ENCODE data around the gene LRRC43.

LRRC43 gene

DNA sequence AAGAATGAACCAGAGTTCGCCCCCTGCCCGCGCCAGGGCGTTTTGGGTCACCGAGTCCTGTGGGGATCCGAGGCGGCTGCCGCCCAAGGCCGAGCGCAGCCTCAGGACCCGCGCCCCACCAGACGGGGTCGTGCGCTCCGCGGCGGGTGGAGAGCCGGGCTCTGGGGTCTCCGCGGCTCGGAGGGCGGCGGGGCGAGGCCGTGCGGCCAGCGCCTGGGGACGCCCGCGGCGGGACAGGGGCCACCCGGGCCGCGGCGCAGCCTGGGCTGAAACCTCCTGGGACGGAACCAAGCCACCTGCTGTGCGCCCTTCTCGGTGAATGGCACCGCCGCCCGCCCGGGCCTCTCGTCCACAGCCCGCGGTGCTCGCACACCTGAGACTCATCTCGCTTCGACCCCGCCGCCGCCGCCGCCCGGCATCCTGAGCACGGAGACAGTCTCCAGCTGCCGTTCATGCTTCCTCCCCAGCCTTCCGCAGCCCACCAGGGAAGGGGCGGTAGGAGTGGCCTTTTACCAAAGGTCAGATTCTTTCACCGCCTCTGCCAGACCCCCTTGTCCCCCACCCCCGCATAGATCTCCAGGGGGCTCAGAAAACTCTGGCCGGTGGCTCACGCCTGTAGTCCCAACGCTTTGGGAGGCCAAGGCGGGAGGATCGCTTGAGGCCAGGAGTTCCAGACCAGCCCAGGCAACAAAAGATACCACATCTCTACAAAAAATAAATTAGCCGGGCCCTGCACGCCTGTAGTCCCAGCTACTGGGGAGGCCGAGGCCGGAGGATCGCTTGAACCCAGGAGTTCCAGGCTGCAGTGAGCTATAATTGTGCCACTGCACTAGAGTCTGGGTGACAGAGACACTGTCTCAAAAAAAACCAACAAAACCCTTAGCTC is 21.5 kb downstream of the LRRC43 start:
- TF ChIP-seq ZBTB7A (IDR thresholded peaks at IDR 0.05; ENCODE audit: low read depth) = peak; percentile 11
- no peak for TF ChIP-seq TCF12 (IDR thresholded peaks at IDR 0.05; ENCODE audit: low read depth)

- TF ChIP-seq RAD21 (IDR thresholded peaks at IDR 0.05; ENCODE audit: low read depth) (no peak), CEBPB (IDR thresholded peaks at IDR 0.05) (no peak), YY1 (IDR thresholded peaks at IDR 0.05; ENCODE audit: low read depth) (no peak), NFIC (IDR thresholded peaks at IDR 0.05) (no peak), CREB1 (IDR thresholded peaks at IDR 0.05; ENCODE audit: low read depth) (no peak), EP300 (IDR thresholded peaks at IDR 0.05; ENCODE audit: borderline replicate concordance) (no peak), USF1 (IDR thresholded peaks at IDR 0.05) (no peak), TCF12 (IDR thresholded peaks at IDR 0.05; ENCODE audit: low read depth) (no peak), TEAD4 (IDR thresholded peaks at IDR 0.05) (no peak), ZBTB7A (IDR thresholded peaks at IDR 0.05; ENCODE audit: low read depth) (no peak), FOXM1 (IDR thresholded peaks at IDR 0.05; ENCODE audit: borderline replicate concordance, low read depth) (no peak), REST (IDR thresholded peaks at IDR 0.05; ENCODE audit: low read depth) (no peak), TAF1 (IDR thresholded peaks at IDR 0.05; ENCODE audit: low read depth) (no peak)
Observed at GRCh38 chr12:122205053-122205925, 22.4 kb downstream of the LRRC43 start.

- TF ChIP-seq, protein P1, sequence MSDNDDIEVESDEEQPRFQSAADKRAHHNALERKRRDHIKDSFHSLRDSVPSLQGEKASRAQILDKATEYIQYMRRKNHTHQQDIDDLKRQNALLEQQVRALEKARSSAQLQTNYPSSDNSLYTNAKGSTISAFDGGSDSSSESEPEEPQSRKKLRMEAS (IDR thresholded peaks at IDR 0.05) = no peak
- TF ChIP-seq CEBPB (IDR thresholded peaks at IDR 0.05) (no peak), NFIC (IDR thresholded peaks at IDR 0.05) (no peak), EGR1 (IDR thresholded peaks at IDR 0.05) (no peak), RAD21 (IDR thresholded peaks at IDR 0.05; ENCODE audit: low read depth) (no peak), CREB1 (IDR thresholded peaks at IDR 0.05; ENCODE audit: low read depth) (no peak), TCF12 (IDR thresholded peaks at IDR 0.05; ENCODE audit: low read depth) (no peak), FOXM1 (IDR thresholded peaks at IDR 0.05; ENCODE audit: borderline replicate concordance, low read depth) (no peak), YY1 (IDR thresholded peaks at IDR 0.05; ENCODE audit: low read depth) (no peak), TEAD4 (IDR thresholded peaks at IDR 0.05) (no peak), EP300 (IDR thresholded peaks at IDR 0.05; ENCODE audit: borderline replicate concordance) (no peak), ZBTB7A (IDR thresholded peaks at IDR 0.05; ENCODE audit: low read depth) (no peak), USF1 (IDR thresholded peaks at IDR 0.05) (no peak), TAF1 (IDR thresholded peaks at IDR 0.05; ENCODE audit: low read depth) (no peak), REST (IDR thresholded peaks at IDR 0.05; ENCODE audit: low read depth) (no peak)
Observed at GRCh38 chr12:122206111-122206881, 23.4 kb downstream of the LRRC43 start.

DNA sequence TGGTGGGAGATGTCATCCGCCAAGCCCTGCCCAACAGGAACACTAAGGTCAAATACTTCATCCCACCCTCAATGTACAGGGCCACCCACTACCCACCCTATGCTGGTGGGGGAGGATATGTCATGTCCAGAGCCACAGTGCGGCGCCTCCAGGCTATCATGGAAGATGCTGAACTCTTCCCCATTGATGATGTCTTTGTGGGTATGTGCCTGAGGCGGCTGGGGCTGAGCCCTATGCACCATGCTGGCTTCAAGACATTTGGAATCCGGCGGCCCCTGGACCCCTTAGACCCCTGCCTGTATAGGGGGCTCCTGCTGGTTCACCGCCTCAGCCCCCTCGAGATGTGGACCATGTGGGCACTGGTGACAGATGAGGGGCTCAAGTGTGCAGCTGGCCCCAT is 24.1 kb downstream of the LRRC43 start:
- TF ChIP-seq NFIC (IDR thresholded peaks at IDR 0.05) (no peak), USF1 (IDR thresholded peaks at IDR 0.05) (no peak), TAF1 (IDR thresholded peaks at IDR 0.05; ENCODE audit: low read depth) (no peak), EP300 (IDR thresholded peaks at IDR 0.05; ENCODE audit: borderline replicate concordance) (no peak), CREB1 (IDR thresholded peaks at IDR 0.05; ENCODE audit: low read depth) (no peak), REST (IDR thresholded peaks at IDR 0.05; ENCODE audit: low read depth) (no peak), FOXM1 (IDR thresholded peaks at IDR 0.05; ENCODE audit: borderline replicate concordance, low read depth) (no peak), YY1 (IDR thresholded peaks at IDR 0.05; ENCODE audit: low read depth) (no peak), CEBPB (IDR thresholded peaks at IDR 0.05) (no peak), TCF12 (IDR thresholded peaks at IDR 0.05; ENCODE audit: low read depth) (no peak), ZBTB7A (IDR thresholded peaks at IDR 0.05; ENCODE audit: low read depth) (no peak), RAD21 (IDR thresholded peaks at IDR 0.05; ENCODE audit: low read depth) (no peak), EGR1 (IDR thresholded peaks at IDR 0.05) (no peak)
- TF ChIP-seq, protein P1 (IDR thresholded peaks at IDR 0.05) = no peak

Measured in Ishikawa (cell line).